GM12801 (cell line): ENCODE data around the gene HBG2.

Experiments used
- CTCF ChIP-seq: IDR thresholded peaks from one replicate; pipeline ENCODE4 v1.5.1; 2011; ENCODE audit warnings: control low read depth; ENCODE audit not compliant: insufficient read length; ENCODE audit errors: extremely low read depth

Gene HBG2

GRCh38 chr11:5293028-5293427, 38.4 kb upstream of the HBG2 start:
- TF ChIP-seq CTCF: no peak

- TF ChIP-seq CTCF: peak; percentile 3
Observed at GRCh38 chr11:5291207-5291838, 36.7 kb upstream of the HBG2 start.

GRCh38 chr11:5290106-5290505, 35.5 kb upstream of the HBG2 start:
- TF ChIP-seq CTCF: no peak

- TF ChIP-seq CTCF: no peak
Observed at GRCh38 chr11:5289696-5290095, 35.1 kb upstream of the HBG2 start.

- no peak for TF ChIP-seq CTCF
Observed at GRCh38 chr11:5288906-5289550, 34.4 kb upstream of the HBG2 start.

- no peak for TF ChIP-seq CTCF
Observed at GRCh38 chr11:5288108-5288905, 33.7 kb upstream of the HBG2 start.

- no peak for TF ChIP-seq CTCF
Observed at GRCh38 chr11:5286901-5287300, 32.3 kb upstream of the HBG2 start.
